NK-92 (cell line): ENCODE measurements around the gene CLEC5A.
"Not testable (repeated sequence)": the region's sequence is repeated elsewhere in the genome, so short reads cannot be mapped to it uniquely, and the experiment has no call there.

ENCODE experiments used
- DNase-seq: peaks from one replicate; lab custom pipeline; 2025; ENCODE audit not compliant: unreplicated experiment; lab: John Stamatoyannopoulos, UW

The CLEC5A gene

GRCh38 chr7:141949451-141949850 lies 2.7 kb upstream of the CLEC5A start:
- DNase-seq: no peak

- DNase-seq: no peak
These were observed 2.2 kb upstream of the CLEC5A start for GRCh38 chr7:141949021-141949420.

GRCh38 chr7:141945356-141945755 lies 1.4 kb downstream of the CLEC5A start:
- no peak for DNase-seq

GRCh38 chr7:141944811-141945210 lies 2.0 kb downstream of the CLEC5A start:
- DNase-seq: no peak

GRCh38 chr7:141943846-141944245 lies 2.9 kb downstream of the CLEC5A start:
- no peak for DNase-seq

GRCh38 chr7:141941075-141941474 lies 5.7 kb downstream of the CLEC5A start:
- no peak for DNase-seq

GRCh38 chr7:141930211-141930610 lies 16.6 kb downstream of the CLEC5A start:
- no peak for DNase-seq

- DNase-seq: no peak
These were observed 18.0 kb downstream of the CLEC5A start for GRCh38 chr7:141928845-141929195.

GRCh38 chr7:141928146-141928844 lies 18.5 kb downstream of the CLEC5A start:
- no peak for DNase-seq

GRCh38 chr7:141920281-141920680 lies 26.5 kb downstream of the CLEC5A start:
- no peak for DNase-seq

- DNase-seq: no peak
These were observed 30.7 kb downstream of the CLEC5A start, which contains the start of gene OR9A4 for GRCh38 chr7:141916099-141916498. Gene OR9A4, plus strand, starts transcription at chr7:141916399. Its CDS starts 2,477 bp downstream, at chr7:141918876.

- no peak for DNase-seq
These were observed 31.2 kb downstream of the CLEC5A start for GRCh38 chr7:141915565-141915964.

GRCh38 chr7:141911391-141911790 lies 35.4 kb downstream of the CLEC5A start:
- no peak for DNase-seq

GRCh38 chr7:141906285-141906684 lies 40.5 kb downstream of the CLEC5A start:
- no peak for DNase-seq

GRCh38 chr7:141899366-141899765 lies 47.4 kb downstream of the CLEC5A start:
- not testable (repeated sequence) for DNase-seq

- DNase-seq: no peak
These were observed 55.4 kb downstream of the CLEC5A start for GRCh38 chr7:141891336-141891735.

- no peak for DNase-seq
These were observed 57.5 kb downstream of the CLEC5A start for GRCh38 chr7:141889321-141889720.

- no peak for DNase-seq
These were observed 62.1 kb downstream of the CLEC5A start for GRCh38 chr7:141884539-141885225.

GRCh38 chr7:141880960-141881359 lies 65.8 kb downstream of the CLEC5A start:
- no peak for DNase-seq

GRCh38 chr7:141877365-141877764 lies 69.4 kb downstream of the CLEC5A start:
- no peak for DNase-seq
